Panc1 (cell line): Measurements from ENCODE around the gene KDM2A. TPM values are rescaled to one million over a fixed set of nuclear protein-coding genes. Genes with fewer than 3 reads are reported as not detected.

Source experiments
- ATAC-seq: fragments of 200-7000 bp; cut with Tn5 transposase; 2 replicates; pipeline ENCODE4 v1.9.1; 2020; ENCODE audit warnings: mild to moderate bottlenecking, moderate library complexity
- BruUV-seq: library from RNA; stranded (reverse); fragments of 400-500 nt; replicated peaks from 2 replicates; lab custom pipeline; 2021; lab: Mats Ljungman, UMichigan
- CTCF ChIA-PET: fragments of 300-600 bp; sonication (Branson Sonifier 250); formaldehyde crosslinking; loops from one replicate; lab custom pipeline; 2022; ENCODE audit warnings: antibody characterized with exemption; lab: Charles Lee
- POLR2A ChIA-PET: fragments of 300-600 bp; sonication (Branson Sonifier 250); formaldehyde crosslinking; loops from one replicate; lab custom pipeline; 2022; ENCODE audit warnings: antibody characterized with exemption; lab: Charles Lee
- DNase-seq: peaks from one replicate; pipeline ENCODE4 v3.0.0-alpha.2; 2010; ENCODE audit warnings: low read depth, low spot score
- H3K27ac ChIP-seq: 2 replicates; pipeline ENCODE4 v1.5.1; 2011; ENCODE audit warnings: mild to moderate bottlenecking, low read length, inconsistent platforms
- H3K27me3 ChIP-seq: fragments of 200-500 bp; sonication (Bioruptor generic); 2 replicates; pipeline ENCODE4 v1.6.0; 2014; ENCODE audit warnings: low read length, inconsistent platforms; ENCODE audit not compliant: control insufficient read depth, insufficient read depth
- H3K36me3 ChIP-seq: fragments of 200-500 bp; sonication (Bioruptor generic); 2 replicates; pipeline ENCODE4 v1.5.1; 2014; ENCODE audit warnings: inconsistent platforms, mild to moderate bottlenecking, low read length, moderate library complexity; ENCODE audit not compliant: control insufficient read depth, insufficient read depth
- H3K4me1 ChIP-seq: 2 replicates; pipeline ENCODE4 v1.5.1; 2011; ENCODE audit warnings: inconsistent platforms, mild to moderate bottlenecking, low read length, moderate library complexity; ENCODE audit not compliant: control insufficient read depth, insufficient read depth
- H3K4me3 ChIP-seq, 2 experiments: 2 replicates each; pipeline ENCODE4 v1.5.1; 2011 to 2012; ENCODE audit warnings: low read depth in 2 of 2, low read length in 2 of 2, mild to moderate bottlenecking in 2 of 2, inconsistent platforms in 1 of 2, moderate library complexity in 1 of 2
- H3K9me3 ChIP-seq: fragments of 200-500 bp; sonication (Bioruptor generic); 2 replicates; pipeline ENCODE4 v1.5.1; 2014; ENCODE audit warnings: low read depth, mild to moderate bottlenecking, inconsistent platforms, low read length, moderate library complexity; ENCODE audit not compliant: control insufficient read depth, insufficient read depth
- POLR2AphosphoS5 ChIP-seq: IDR thresholded peaks from 2 replicates; pipeline ENCODE4 v1.6.1; 2012; ENCODE audit warnings: mild to moderate bottlenecking, low read depth, low read length, moderate library complexity
- SIN3A ChIP-seq: IDR thresholded peaks from 2 replicates; pipeline ENCODE4 v1.6.1; 2012; ENCODE audit warnings: low read depth, mild to moderate bottlenecking, low read length, moderate library complexity, borderline replicate concordance; ENCODE audit not compliant: insufficient read depth
- TCF7L2 ChIP-seq: IDR thresholded peaks from 2 replicates; pipeline ENCODE4 v1.6.1; 2011; ENCODE audit warnings: mild to moderate bottlenecking, low read depth, low read length, inconsistent platforms
- in situ Hi-C: cut with HindIII; loops from 2 replicates; pipeline ENCODE4 v1.10.0; 2016; ENCODE audit warnings: low sequenced_read_pairs, low pct_unique_long_range_greater_than_20kb
- intact Hi-C: fragments of 100-400 bp; cut with micrococcal nuclease; formaldehyde crosslinking; loops from one replicate; pipeline ENCODE4 v1.10.0; 2022; ENCODE audit not compliant: unreplicated experiment
- total RNA-seq: library from RNA; stranded (reverse); gene quantifications from one replicate; pipeline ENCODE4 v1.2.1, GENCODE V29; 2021; ENCODE audit not compliant: unreplicated experiment
- TF ChIP-seq, protein P1 (sequence below): fragments of 450-650 bp; IDR thresholded peaks from 2 replicates; pipeline ENCODE4 v1.5.1; 2017; ENCODE audit warnings: mild to moderate bottlenecking
- TF ChIP-seq, protein P2 (sequence below), 2 experiments: IDR thresholded peaks; 2 replicates each; pipeline ENCODE4 v1.6.1; 2011 to 2012; ENCODE audit warnings: low read depth in 2 of 2, control low read depth in 1 of 2, low read length in 1 of 2, mild to moderate bottlenecking in 1 of 2, moderate library complexity in 1 of 2; ENCODE audit not compliant: insufficient read depth in 1 of 2

KDM2A gene
- total RNA-seq, 1 experiment from 2014 or later: 112 TPM

DNA sequence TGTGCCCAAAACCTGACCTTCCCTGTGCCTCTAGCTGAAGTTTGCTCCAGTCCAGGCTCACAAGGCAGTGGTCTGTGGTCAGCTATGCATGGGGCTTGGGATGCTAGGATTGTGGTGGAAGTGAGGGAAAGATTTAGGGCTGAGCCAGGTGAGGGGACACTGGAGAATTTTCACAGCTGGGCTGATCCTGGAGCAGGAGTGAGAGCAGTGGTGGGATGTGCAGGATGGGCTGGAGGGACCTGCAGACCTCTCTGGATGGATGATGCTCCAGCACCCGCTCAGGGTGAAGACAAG, 23.9 kb upstream of the KDM2A start:
- in situ Hi-C loops: no loop called here
- H3K27me3 ChIP-seq: no peaks in the 10 kb centered on the region
- no peaks in the 10 kb centered on the region for H3K9me3 ChIP-seq
- TF ChIP-seq SIN3A: no peak
- no peak for TF ChIP-seq TCF7L2
- TF ChIP-seq, protein P1, sequence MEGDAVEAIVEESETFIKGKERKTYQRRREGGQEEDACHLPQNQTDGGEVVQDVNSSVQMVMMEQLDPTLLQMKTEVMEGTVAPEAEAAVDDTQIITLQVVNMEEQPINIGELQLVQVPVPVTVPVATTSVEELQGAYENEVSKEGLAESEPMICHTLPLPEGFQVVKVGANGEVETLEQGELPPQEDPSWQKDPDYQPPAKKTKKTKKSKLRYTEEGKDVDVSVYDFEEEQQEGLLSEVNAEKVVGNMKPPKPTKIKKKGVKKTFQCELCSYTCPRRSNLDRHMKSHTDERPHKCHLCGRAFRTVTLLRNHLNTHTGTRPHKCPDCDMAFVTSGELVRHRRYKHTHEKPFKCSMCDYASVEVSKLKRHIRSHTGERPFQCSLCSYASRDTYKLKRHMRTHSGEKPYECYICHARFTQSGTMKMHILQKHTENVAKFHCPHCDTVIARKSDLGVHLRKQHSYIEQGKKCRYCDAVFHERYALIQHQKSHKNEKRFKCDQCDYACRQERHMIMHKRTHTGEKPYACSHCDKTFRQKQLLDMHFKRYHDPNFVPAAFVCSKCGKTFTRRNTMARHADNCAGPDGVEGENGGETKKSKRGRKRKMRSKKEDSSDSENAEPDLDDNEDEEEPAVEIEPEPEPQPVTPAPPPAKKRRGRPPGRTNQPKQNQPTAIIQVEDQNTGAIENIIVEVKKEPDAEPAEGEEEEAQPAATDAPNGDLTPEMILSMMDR: no peak
- TF ChIP-seq, protein P2, sequence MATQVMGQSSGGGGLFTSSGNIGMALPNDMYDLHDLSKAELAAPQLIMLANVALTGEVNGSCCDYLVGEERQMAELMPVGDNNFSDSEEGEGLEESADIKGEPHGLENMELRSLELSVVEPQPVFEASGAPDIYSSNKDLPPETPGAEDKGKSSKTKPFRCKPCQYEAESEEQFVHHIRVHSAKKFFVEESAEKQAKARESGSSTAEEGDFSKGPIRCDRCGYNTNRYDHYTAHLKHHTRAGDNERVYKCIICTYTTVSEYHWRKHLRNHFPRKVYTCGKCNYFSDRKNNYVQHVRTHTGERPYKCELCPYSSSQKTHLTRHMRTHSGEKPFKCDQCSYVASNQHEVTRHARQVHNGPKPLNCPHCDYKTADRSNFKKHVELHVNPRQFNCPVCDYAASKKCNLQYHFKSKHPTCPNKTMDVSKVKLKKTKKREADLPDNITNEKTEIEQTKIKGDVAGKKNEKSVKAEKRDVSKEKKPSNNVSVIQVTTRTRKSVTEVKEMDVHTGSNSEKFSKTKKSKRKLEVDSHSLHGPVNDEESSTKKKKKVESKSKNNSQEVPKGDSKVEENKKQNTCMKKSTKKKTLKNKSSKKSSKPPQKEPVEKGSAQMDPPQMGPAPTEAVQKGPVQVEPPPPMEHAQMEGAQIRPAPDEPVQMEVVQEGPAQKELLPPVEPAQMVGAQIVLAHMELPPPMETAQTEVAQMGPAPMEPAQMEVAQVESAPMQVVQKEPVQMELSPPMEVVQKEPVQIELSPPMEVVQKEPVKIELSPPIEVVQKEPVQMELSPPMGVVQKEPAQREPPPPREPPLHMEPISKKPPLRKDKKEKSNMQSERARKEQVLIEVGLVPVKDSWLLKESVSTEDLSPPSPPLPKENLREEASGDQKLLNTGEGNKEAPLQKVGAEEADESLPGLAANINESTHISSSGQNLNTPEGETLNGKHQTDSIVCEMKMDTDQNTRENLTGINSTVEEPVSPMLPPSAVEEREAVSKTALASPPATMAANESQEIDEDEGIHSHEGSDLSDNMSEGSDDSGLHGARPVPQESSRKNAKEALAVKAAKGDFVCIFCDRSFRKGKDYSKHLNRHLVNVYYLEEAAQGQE (IDR thresholded peaks at IDR 0.05; ENCODE audit: insufficient read depth in 1 of 2, low read depth in 2 of 2, low read length in 1 of 2): no peak
- no peak for TF ChIP-seq POLR2AphosphoS5
- ChIA-PET POLR2A (no interaction called here), CTCF (interaction anchor here (0.7 to 1.0 kb wide), 4 partner anchors 10 to 110 kb away, joined by 3 to 5 read pairs (median 4); no protein-coding TSS in a partner anchor)
- no TSS peak for BruUV-seq
- H3K36me3 ChIP-seq: no peaks in the 10 kb centered on the region
- no peak for DNase-seq
- intact Hi-C loops: loop anchor here (10.0 kb wide), 1 partner anchor 220 kb away; no protein-coding TSS in a partner anchor
- no peak overlapping the region for H3K27ac ChIP-seq
- no peaks in the 10 kb centered on the region for H3K4me1 ChIP-seq
- no peak overlapping the region for H3K4me3 ChIP-seq
- no peak; the same call in 1 of the 2 replicates for ATAC-seq

DNA sequence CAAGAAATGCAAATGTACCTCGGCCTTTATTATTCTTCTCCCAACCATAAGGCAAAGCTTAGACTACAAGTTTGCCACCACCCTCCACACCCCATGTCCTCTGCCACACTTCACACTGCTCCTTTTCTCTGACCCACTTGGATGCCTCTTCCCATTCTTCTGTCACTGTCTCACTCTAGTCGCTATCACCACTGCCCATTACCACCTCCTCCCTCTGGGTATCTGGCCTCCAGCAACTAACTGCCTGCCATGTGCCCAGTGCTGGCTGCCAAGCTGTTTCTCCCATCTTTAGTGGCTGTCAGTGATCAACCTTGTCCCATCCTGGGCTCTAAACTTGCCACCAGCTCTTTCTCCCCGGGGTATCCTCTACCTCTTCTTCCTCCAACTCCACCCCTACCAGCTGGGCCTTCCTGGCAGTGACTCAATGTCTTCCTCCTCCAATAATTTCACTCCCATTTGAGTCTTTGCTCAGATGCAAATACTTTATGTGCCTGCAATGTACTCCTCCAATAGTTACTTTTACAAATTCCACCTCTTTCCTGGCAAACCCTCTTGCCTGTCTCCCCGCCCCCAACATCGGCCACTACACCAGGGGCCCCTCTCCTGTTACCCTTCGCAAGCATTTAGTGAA, 20.1 kb upstream of the KDM2A start:
- CTCF ChIA-PET: no interaction called here
- H3K4me3 ChIP-seq: no peak overlapping the region
- no TSS peak for BruUV-seq
- ATAC-seq (no peak), DNase-seq (no peak)
- POLR2A ChIA-PET: no interaction called here
- H3K36me3 ChIP-seq: no peaks in the 10 kb centered on the region
- TF ChIP-seq, protein P2 (IDR thresholded peaks at IDR 0.05; ENCODE audit: insufficient read depth in 1 of 2, low read depth in 2 of 2, low read length in 1 of 2): no peak
- TF ChIP-seq TCF7L2 (no peak), SIN3A (no peak), POLR2AphosphoS5 (no peak)
- TF ChIP-seq, protein P1: no peak
- H3K9me3 ChIP-seq: no peaks in the 10 kb centered on the region
- intact Hi-C loops: loop anchor here (10.0 kb wide), 1 partner anchor 216 kb away; no protein-coding TSS in a partner anchor
- in situ Hi-C loops: no loop called here
- no peak overlapping the region for H3K27ac ChIP-seq
- H3K4me1 ChIP-seq: no peaks in the 10 kb centered on the region
- no peaks in the 10 kb centered on the region for H3K27me3 ChIP-seq
